HG02938 (cell line): Measurements from ENCODE around the gene ANKEF1.
A peak's percentile ranks its signal among the peaks of the same experiment; 100 is the strongest.

Source experiments
- ATAC-seq: cut with Tn5 transposase; IDR thresholded peaks from one replicate; pipeline ENCODE4 v1.9.1; 2021; ENCODE audit warnings: mild to moderate bottlenecking, moderate library complexity; ENCODE audit not compliant: unreplicated experiment

Gene ANKEF1

DNA sequence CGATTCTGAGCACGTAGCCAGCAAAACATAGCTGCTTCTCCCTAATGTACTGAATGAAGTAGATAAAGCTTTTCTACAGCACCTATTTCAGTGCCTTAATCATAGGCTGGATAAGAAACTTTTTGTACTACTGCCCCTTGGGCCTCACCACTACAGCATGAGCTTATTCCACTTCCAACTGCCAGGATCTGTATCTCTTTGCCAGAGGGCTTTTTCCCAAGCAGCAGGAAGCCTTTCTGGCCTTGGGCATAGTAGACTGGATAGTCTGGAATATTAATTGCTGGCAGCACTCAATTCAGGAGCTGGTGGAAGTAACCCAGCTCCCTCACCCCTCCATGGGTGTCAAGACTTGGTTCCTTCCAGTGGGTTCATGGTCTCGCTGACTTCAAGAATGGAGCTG is 43.6 kb downstream of the ANKEF1 start:
- ATAC-seq = no peak

DNA sequence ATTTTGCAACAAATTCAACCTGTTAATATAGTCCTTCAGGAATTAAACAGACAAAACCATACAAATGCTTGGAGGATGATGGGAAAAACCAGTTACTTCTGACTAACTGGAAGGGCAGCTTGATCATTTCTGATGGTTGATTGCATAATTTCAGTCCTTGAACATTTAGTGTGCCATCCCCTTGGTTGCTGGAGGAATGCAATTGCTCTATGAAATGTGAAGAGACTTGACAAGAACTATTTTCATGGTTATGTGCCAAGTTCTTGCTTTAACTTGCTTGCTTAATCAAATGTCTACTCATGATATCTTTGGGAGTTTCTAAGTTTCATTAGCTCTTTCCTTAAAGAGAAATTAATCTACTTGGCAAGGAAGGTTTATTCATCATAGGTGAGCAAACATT is 45.2 kb downstream of the ANKEF1 start:
- ATAC-seq = no peak

DNA sequence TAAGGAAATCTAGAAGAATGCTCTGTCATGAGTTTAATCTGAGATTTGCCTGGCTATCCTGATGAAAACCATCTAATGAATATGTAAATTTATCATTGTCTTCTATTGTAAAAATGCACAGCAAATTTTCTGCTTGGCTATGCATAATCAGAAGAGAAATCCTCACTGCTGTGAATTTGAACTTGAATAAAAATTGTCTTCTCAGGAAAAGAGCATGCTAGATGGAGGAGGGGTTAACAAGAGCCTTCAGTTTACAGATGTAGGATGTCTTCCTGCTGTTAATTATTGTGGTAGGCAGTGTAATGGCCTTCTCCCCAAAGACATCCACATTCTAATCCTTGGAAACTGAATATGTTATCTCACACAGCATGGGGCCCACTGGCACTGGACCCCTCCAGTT is 45.8 kb downstream of the ANKEF1 start:
- no peak for ATAC-seq

DNA sequence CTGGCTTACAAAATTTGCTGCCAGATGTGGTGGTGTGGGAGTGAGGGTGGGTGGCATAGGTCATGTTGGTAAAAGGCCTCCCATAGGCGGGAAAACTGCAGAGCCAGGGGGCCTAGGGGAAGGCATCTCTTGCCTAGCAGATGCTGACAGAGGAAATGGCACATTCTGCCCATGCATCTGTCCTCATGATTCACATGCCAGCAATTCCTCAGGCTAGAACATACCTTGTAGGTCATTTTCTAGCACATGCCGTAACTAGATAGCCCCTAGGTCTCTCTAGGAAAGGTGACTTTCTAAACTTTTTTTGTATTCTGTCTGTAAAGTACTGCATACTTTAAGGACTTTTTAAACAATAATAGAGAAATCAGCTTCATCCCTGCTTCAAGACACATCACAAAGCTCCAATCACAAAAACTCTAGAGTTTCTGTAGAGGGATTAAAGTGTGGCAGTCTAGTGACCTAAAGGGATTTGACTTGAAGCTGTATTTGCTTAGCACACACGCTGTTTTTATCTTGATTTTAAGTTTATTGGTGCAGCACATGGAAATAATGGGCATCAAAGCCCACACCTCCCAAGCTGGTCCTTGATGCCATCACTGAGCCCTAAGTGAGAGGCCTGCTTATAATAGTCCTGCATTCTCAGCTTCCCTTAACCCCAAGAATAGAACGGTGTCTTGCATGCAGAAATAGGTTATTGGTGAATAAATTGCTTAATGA is 55.2 kb downstream of the ANKEF1 start:
- no peak for ATAC-seq

DNA sequence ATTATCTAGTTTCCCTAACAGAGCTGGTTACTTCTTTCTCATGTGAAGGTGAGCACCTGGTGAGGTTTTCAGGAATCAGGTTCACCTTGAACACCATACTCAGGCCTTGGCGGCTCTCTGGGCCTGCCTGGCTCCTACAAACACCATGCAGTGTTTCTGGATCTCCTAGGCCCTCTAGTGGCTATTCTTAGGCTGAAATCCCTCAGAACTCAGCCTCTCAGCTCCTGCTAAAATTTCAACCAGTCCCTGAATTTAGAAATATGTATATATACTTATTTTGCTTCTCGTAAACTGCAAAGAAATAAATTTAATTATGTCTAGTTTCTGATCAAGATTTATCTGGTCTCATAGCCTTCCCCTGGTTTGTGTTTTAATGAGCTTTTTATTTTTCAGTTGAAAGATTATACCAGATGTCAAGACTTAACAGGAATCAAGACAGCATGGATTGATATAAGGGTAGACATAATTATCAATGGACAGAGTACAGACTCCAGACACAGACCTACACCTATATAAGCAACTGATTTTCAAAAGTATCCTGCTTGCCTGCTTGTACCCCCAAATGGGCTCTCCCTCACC is 55.9 kb downstream of the ANKEF1 start:
- peak; percentile 61 for ATAC-seq

DNA sequence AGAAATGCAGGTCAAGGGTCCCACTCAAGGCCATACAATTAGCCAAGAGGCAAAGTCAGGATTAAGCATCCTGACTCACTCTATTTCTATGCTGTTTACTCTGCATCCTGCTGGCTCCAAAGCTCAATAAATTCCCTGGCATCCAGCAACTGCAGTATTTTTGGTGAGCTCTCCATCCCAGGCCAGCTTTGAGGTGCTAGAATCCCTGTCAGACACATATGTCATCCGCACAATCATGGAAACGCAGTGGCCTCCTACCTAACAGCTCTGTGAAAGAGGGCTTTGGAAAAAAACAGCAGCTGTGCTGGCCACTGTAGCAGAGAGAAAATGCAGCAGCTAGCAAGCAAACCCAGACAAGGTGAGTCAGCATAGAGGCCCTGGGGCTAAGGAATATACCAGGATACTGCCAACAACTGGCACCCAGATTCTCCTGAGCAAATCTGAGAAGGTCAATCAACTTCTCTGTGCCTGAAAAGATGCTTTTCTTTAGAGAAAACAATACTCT is 58.4 kb downstream of the ANKEF1 start:
- ATAC-seq = no peak

DNA sequence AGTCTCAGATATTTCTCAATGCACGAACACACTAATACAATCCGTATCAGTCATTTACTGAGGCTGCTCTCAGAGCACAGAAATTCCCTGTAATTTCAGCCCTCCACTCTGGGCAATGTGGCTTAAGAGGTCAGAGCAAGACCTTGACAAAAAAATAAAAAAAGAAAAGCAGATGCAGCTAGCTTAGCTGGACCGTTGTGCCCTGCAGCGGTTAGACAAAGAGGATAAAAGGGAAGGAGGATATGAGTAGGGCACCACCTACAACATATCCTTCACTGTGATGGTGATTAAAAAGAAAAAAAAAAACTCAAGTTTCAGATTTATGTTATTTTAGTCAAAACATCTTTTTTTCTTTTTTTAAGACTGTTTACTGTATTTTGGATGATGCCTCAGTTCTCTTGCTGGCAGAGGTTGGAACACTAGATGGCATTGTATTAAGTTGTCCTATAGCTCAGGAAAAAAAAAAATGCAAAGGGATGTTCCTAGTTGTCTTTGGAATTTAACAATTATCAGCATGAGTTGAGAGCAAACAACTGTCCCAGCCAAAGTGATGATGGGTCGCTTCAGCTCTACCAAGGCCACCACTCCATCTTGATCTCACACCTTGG is 59.9 kb downstream of the ANKEF1 start:
- ATAC-seq = no peak

DNA sequence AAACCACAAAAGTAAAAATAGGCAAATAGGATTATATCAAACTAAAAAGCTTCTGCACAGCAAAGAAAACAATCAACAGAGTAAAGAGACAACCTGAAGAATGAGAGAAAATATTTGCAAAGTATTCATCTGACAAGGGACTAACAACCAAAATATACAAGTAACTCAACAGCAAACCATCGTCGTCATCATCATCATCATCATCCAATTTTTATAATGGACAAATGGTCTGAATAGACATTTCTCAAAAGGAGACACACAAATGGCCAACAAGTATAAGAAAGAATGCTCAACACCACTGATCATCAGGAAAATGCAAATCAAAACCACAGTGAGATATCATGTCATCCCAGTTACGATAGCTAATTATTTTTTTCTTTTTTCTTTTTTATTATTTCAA is 62.0 kb downstream of the ANKEF1 start:
- ATAC-seq = no peak

DNA sequence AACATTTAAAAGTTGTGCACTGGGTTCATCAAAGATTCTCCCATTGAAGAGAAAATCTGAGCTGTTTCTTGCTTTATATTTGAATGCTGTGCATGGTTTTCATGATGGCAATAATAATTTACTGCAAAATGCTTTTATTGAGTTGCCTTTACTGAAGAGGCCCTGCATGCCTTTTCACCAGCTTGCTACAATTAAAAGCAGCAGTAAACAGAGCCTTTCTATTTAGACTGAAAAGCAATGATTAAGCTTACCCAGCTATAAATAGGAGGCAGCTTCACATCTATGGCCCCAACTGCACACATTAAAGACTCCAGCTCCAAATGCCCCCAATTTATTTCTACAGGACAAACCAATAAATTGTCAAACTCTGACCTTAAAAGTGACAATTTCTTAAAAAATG is 70.3 kb downstream of the ANKEF1 start:
- ATAC-seq = no peak
